Stomach (tissue), 4 donors: Measurements from ENCODE around the gene NXPH1.

Source experiments
- POLR2A ChIP-seq, 4 donors: fragments of 450-650 bp; IDR thresholded peaks; one replicate each; pipeline ENCODE4 v1.6.1; 2016; ENCODE audit warnings: antibody characterized with exemption in 4 of 4, control low read depth in 2 of 4, mild to moderate bottlenecking in 1 of 4, moderate library complexity in 1 of 4
- POLR2AphosphoS5 ChIP-seq, 3 donors: sonication (generic); formaldehyde crosslinking; IDR thresholded peaks; one replicate each; pipeline ENCODE4 v1.6.1; 2016; ENCODE audit warnings: antibody characterized with exemption in 3 of 3
- TF ChIP-seq, protein P1 (sequence below), 7 experiments: fragments of 450-650 bp in 4 of 7; fragments of 200-600 bp in 3 of 7; sonication (generic) in 3 of 7; IDR thresholded peaks; one replicate each; pipeline ENCODE4 v1.5.1; 2016 to 2019; ENCODE audit warnings: antibody characterized with exemption in 7 of 7, control low read depth in 2 of 7, mild to moderate bottlenecking in 1 of 7

- no peak for TF ChIP-seq POLR2A (IDR thresholded peaks at IDR 0.05)
- TF ChIP-seq, protein P1, sequence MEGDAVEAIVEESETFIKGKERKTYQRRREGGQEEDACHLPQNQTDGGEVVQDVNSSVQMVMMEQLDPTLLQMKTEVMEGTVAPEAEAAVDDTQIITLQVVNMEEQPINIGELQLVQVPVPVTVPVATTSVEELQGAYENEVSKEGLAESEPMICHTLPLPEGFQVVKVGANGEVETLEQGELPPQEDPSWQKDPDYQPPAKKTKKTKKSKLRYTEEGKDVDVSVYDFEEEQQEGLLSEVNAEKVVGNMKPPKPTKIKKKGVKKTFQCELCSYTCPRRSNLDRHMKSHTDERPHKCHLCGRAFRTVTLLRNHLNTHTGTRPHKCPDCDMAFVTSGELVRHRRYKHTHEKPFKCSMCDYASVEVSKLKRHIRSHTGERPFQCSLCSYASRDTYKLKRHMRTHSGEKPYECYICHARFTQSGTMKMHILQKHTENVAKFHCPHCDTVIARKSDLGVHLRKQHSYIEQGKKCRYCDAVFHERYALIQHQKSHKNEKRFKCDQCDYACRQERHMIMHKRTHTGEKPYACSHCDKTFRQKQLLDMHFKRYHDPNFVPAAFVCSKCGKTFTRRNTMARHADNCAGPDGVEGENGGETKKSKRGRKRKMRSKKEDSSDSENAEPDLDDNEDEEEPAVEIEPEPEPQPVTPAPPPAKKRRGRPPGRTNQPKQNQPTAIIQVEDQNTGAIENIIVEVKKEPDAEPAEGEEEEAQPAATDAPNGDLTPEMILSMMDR (IDR thresholded peaks at IDR 0.05) = no peak
- no peak for TF ChIP-seq POLR2AphosphoS5 (IDR thresholded peaks at IDR 0.05)
Observed at GRCh38 chr7:8511855-8512254, 78.4 kb downstream of the NXPH1 start.
